Measurements from ENCODE around the gene MRPL20. TPM values are rescaled to one million over a fixed set of nuclear protein-coding genes. Genes with fewer than 3 reads are reported as not detected.
A peak's percentile ranks its signal among the peaks of the same experiment; 100 is the strongest.

The MRPL20 gene
- total and polyA plus RNA-seq, 9 of the 15 experiments (the other 6 are each of a cell fraction or from before 2014, with no cell fraction given), result 180 to 671 (median 229) TPM

GRCh38 chr1:1388078-1388472 is 19.0 kb downstream of the MRPL20 start:
- in situ Hi-C loops (cut with MboI), result no loop called here
- Histone ChIP-seq H3K36me3 (ENCODE audit: control insufficient read depth, insufficient read depth, low read length) (peaks cover 78% of the 10 kb centered on the region), H3K9me1 (ENCODE audit: control insufficient read depth, insufficient read depth, low read length) (no peaks in the 10 kb centered on the region), H3K9ac (ENCODE audit: insufficient read depth in 1 of 2, low read depth in 2 of 2, low read length in 2 of 2) (no peak overlapping the region), H3K4me1 (replicated peaks in 1 of 2; ENCODE audit: control insufficient read depth in 2 of 2, insufficient read depth in 2 of 2, low read length in 2 of 2) (peaks cover 6 to 12% of the 10 kb centered on the region in 2 experiments; a peak in 4 of 5 replicates), H3K4me2 (ENCODE audit: insufficient read depth, low read length) (no peak overlapping the region), H3K9me3 (replicated peaks; ENCODE audit: control insufficient read depth, insufficient read depth, low read depth, low read length) (no peaks in the 10 kb centered on the region), H3K27me3 (ENCODE audit: control insufficient read depth in 2 of 2, insufficient read depth in 2 of 2, low read length in 2 of 2) (no peaks in the 10 kb centered on the region), H3K4me3 (no peak overlapping the region), H4K20me1 (replicated peaks; ENCODE audit: control insufficient read depth, insufficient read depth, low read length) (no peaks in the 10 kb centered on the region), H3K79me2 (ENCODE audit: control insufficient read depth, insufficient read depth, low read length) (peaks cover 10% of the 10 kb centered on the region; the same call in 1 of the 3 replicates), H3K27ac (ENCODE audit: extremely low read depth, low read depth, low read length) (no peak overlapping the region), H2AFZ (ENCODE audit: low read depth, low read length) (no peak overlapping the region)
- no TSS peak for BruUV-seq (replicated peaks)
- no peak for DNase-seq (ENCODE audit: extremely low read depth in 1 of 4, low spot score in 3 of 4)
- WGBS (ENCODE audit: insufficient coverage, low coverage, missing lambda C conversion rate), result 94% methylated on average over 16 of the region's 16 CpGs
- no peak for TF ChIP-seq ZNF253 (CRISPR knock-in tag; conservative IDR thresholded peaks at IDR 0.05)
- 0 out of 2 replicates have a peak, but pooled peaks have one; percentile 35 for TF ChIP-seq CEBPG (CRISPR knock-in tag; IDR thresholded peaks at IDR 0.05)
- no peak for TF ChIP-seq CEBPG (tag; conservative IDR thresholded peaks at IDR 0.05 in 1 of 2, IDR thresholded peaks at IDR 0.05 in 1 of 2)
- intact Hi-C loops (cut with micrococcal nuclease), result no loop called here
- ChIA-PET POLR2A (interaction anchor here (0.6 to 7.1 kb wide), 4 partner anchors 9 to 51 kb away, joined by 3 to 58 read pairs (median 28); partner anchors contain the start of genes AURKAIP1 and CCNL2), CTCF (ENCODE audit: low intra/inter-chr PET ratio) (no interaction called here)
- no peak for FAIRE-seq
- no peak for ATAC-seq
